ENCODE results near the gene TNFRSF19.

The TNFRSF19 gene

GRCh38 chr13:23605831-23606230, 35.6 kb downstream of the TNFRSF19 start:
- CTCF ChIA-PET: interaction anchor here (0.7 to 1.1 kb wide), 3 partner anchors 10 to 21 kb away, joined by 3 to 4 read pairs (median 3); no protein-coding TSS in a partner anchor
- POLR2A ChIA-PET: no interaction called here
- peaks cover 15% of the 10 kb centered on the region for H3K4me1 ChIP-seq (ENCODE audit: control insufficient read depth, insufficient read depth, low read length)

GRCh38 chr13:23608138-23608537, 37.9 kb downstream of the TNFRSF19 start:
- ChIA-PET POLR2A (no interaction called here), CTCF (no interaction called here)
- Histone ChIP-seq H3K4me1 (ENCODE audit: control insufficient read depth, insufficient read depth, low read length) (peaks cover 17% of the 10 kb centered on the region), H3K27ac (ENCODE audit: extremely low read depth, low read depth, low read length) (no peak overlapping the region), H3K9me3 (ENCODE audit: control insufficient read depth, insufficient read depth, low read depth, low read length) (no peaks in the 10 kb centered on the region), H3K36me3 (ENCODE audit: control insufficient read depth in 2 of 2, insufficient read depth in 1 of 2, low read length in 2 of 2) (no peaks in the 10 kb centered on the region), H3K4me3 (ENCODE audit: low read depth, low read length) (no peak overlapping the region)
- TF ChIP-seq ZNF645 (tag by site-specific recombination; IDR thresholded peaks at IDR 0.05): no peak
- TF ChIP-seq ZNF664 (tag by site-specific recombination; IDR thresholded peaks at IDR 0.05): peak; percentile 95

More at GRCh38 chr13:23605831-23606230, 35.6 kb downstream of the TNFRSF19 start:
- H3K27ac ChIP-seq (ENCODE audit: extremely low read depth, low read depth, low read length): no peak overlapping the region
- H3K9me3 ChIP-seq (ENCODE audit: control insufficient read depth, insufficient read depth, low read depth, low read length): no peaks in the 10 kb centered on the region
- TF ChIP-seq TCF7L2 (IDR thresholded peaks at IDR 0.05; ENCODE audit: borderline replicate concordance, low read depth, low read length): no peak
- TF ChIP-seq, protein P1, sequence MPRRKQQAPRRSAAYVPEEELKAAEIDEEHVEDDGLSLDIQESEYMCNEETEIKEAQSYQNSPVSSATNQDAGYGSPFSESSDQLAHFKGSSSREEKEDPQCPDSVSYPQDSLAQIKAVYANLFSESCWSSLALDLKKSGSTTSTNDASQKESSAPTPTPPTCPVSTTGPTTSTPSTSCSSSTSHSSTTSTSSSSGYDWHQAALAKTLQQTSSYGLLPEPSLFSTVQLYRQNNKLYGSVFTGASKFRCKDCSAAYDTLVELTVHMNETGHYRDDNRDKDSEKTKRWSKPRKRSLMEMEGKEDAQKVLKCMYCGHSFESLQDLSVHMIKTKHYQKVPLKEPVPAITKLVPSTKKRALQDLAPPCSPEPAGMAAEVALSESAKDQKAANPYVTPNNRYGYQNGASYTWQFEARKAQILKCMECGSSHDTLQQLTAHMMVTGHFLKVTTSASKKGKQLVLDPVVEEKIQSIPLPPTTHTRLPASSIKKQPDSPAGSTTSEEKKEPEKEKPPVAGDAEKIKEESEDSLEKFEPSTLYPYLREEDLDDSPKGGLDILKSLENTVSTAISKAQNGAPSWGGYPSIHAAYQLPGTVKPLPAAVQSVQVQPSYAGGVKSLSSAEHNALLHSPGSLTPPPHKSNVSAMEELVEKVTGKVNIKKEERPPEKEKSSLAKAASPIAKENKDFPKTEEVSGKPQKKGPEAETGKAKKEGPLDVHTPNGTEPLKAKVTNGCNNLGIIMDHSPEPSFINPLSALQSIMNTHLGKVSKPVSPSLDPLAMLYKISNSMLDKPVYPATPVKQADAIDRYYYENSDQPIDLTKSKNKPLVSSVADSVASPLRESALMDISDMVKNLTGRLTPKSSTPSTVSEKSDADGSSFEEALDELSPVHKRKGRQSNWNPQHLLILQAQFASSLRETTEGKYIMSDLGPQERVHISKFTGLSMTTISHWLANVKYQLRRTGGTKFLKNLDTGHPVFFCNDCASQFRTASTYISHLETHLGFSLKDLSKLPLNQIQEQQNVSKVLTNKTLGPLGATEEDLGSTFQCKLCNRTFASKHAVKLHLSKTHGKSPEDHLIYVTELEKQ (tag by site-specific recombination; IDR thresholded peaks at IDR 0.05; ENCODE audit: borderline replicate concordance): no peak
- no peak overlapping the region for H3K4me3 ChIP-seq (ENCODE audit: low read depth, low read length)
- no peaks in the 10 kb centered on the region for H3K36me3 ChIP-seq (ENCODE audit: control insufficient read depth in 2 of 2, insufficient read depth in 1 of 2, low read length in 2 of 2)

DNA sequence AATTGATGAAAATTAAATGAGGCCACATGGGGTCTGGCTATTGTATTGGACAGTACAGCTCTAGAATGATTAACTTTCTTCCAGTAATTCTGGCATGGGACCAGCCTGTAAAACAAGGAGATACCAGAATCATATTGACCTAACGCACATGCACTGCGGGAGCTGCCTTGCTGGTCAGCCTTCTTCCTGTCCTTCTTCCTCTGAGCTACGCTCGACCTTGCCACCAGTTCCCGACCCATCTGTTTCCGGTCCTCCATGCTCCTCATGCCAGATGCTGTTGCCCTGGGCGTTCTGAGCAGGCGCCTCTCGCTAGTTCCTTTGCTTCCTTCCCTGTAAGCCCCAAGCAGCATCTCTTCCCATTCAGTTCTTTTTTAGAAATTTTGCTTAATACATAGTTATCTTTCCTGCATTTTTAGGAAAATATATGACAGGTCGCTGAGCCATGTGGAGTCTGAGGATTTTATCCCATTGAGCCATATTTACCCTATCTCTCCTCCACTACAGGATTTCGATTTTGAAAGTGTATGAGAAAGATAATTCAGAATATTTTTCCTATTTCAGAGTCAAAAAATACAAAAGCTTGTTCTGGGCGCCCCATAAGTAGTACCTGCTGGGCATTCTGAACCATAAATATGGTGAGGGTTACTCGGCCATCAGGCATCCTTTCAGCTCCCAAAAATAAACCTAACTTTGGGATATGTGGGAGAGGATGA, 38.6 kb downstream of the TNFRSF19 start:
- CTCF ChIA-PET: no interaction called here
- POLR2A ChIA-PET: no interaction called here
- TF ChIP-seq ZNF16 (tag by site-specific recombination; IDR thresholded peaks at IDR 0.05; ENCODE audit: low read depth) (no peak), KLF10 (tag by site-specific recombination; IDR thresholded peaks at IDR 0.05) (no peak), ZNF596 (tag by site-specific recombination; IDR thresholded peaks at IDR 0.05) (no peak), TRIM28 (IDR thresholded peaks at IDR 0.05; ENCODE audit: borderline replicate concordance, low read length) (no peak), ZNF114 (tag by site-specific recombination; IDR thresholded peaks at IDR 0.05) (no peak), ZNF324 (tag by site-specific recombination; IDR thresholded peaks at IDR 0.05) (no peak), BCL11B (tag by site-specific recombination; IDR thresholded peaks at IDR 0.05; ENCODE audit: low read depth) (no peak), ZNF639 (tag by site-specific recombination; IDR thresholded peaks at IDR 0.05) (no peak), ZNF335 (tag by site-specific recombination; conservative IDR thresholded peaks at IDR 0.05) (peak; percentile 79), ZNF692 (tag by site-specific recombination; IDR thresholded peaks at IDR 0.05) (0 out of 2 replicates have a peak, but pooled peaks have one; percentile 15), ZNF433 (tag by site-specific recombination; IDR thresholded peaks at IDR 0.05; ENCODE audit: low read depth) (no peak), ZNF677 (tag by site-specific recombination; IDR thresholded peaks at IDR 0.05) (no peak), ZNF529 (tag by site-specific recombination; IDR thresholded peaks at IDR 0.05; ENCODE audit: insufficient replicate concordance) (no peak), FEZF1 (tag by site-specific recombination; IDR thresholded peaks at IDR 0.05) (peak; percentile 44; the same call in 1 of the 2 replicates), ZNF23 (tag by site-specific recombination; IDR thresholded peaks at IDR 0.05; ENCODE audit: borderline replicate concordance) (no peak), ZXDB (tag by site-specific recombination; IDR thresholded peaks at IDR 0.05) (0 out of 2 replicates have a peak, but pooled peaks have one; percentile 25), GLIS1 (tag by site-specific recombination; IDR thresholded peaks at IDR 0.05) (peak; percentile 18; the same call in 1 of the 2 replicates), ZBTB7A (tag by site-specific recombination; IDR thresholded peaks at IDR 0.05; ENCODE audit: low read depth) (no peak), ZSCAN30 (tag by site-specific recombination; IDR thresholded peaks at IDR 0.05) (no peak), ZNF670 (tag by site-specific recombination; IDR thresholded peaks at IDR 0.05; ENCODE audit: low read depth) (no peak)

More for the DNA sequence above, 38.6 kb downstream of the TNFRSF19 start:
- no peak overlapping the region for H3K4me3 ChIP-seq (ENCODE audit: low read depth, low read length)
- no peak overlapping the region for H3K27ac ChIP-seq (ENCODE audit: extremely low read depth, low read depth, low read length)
- H3K36me3 ChIP-seq (ENCODE audit: control insufficient read depth in 2 of 2, insufficient read depth in 1 of 2, low read length in 2 of 2): no peaks in the 10 kb centered on the region
- no peaks in the 10 kb centered on the region for H3K9me3 ChIP-seq (ENCODE audit: control insufficient read depth, insufficient read depth, low read depth, low read length)
- H3K4me1 ChIP-seq (ENCODE audit: control insufficient read depth, insufficient read depth, low read length): peaks cover 17% of the 10 kb centered on the region

Measured in HEK293 (cell line).